ENCODE data around the gene CCDC106.

CCDC106 gene

GRCh38 chr19:55653651-55654322 is 5.8 kb downstream of the CCDC106 start (continued):
- TF ChIP-seq HIC1 (tag by site-specific recombination; IDR thresholded peaks at IDR 0.05) (no peak), ZNF792 (tag by site-specific recombination; IDR thresholded peaks at IDR 0.05) (no peak), ZNF174 (tag by site-specific recombination; IDR thresholded peaks at IDR 0.05) (no peak), ZNF292 (tag by site-specific recombination; IDR thresholded peaks at IDR 0.05; ENCODE audit: borderline replicate concordance, low read depth) (no peak), ZNF701 (tag by site-specific recombination; IDR thresholded peaks at IDR 0.05) (no peak), ZNF837 (tag by site-specific recombination; IDR thresholded peaks at IDR 0.05) (no peak), ZSCAN5A (tag by site-specific recombination; IDR thresholded peaks at IDR 0.05) (no peak), TSHZ1 (tag by site-specific recombination; IDR thresholded peaks at IDR 0.05; ENCODE audit: borderline replicate concordance) (no peak), ZNF366 (tag by site-specific recombination; conservative IDR thresholded peaks at IDR 0.05) (peak; percentile 86), YY2 (tag by site-specific recombination; IDR thresholded peaks at IDR 0.05) (peak; percentile 10; the same call in 1 of the 2 replicates), KLF10 (tag by site-specific recombination; IDR thresholded peaks at IDR 0.05) (no peak), YY1 (tag by site-specific recombination; IDR thresholded peaks at IDR 0.05) (no peak), ZNF274 (IDR thresholded peaks at IDR 0.05; ENCODE audit: low read length) (no peak), ZNF274 (tag by site-specific recombination; IDR thresholded peaks at IDR 0.05; ENCODE audit: borderline replicate concordance) (no peak), ZNF223 (tag by site-specific recombination; IDR thresholded peaks at IDR 0.05) (no peak), ZIC2 (tag by site-specific recombination; IDR thresholded peaks at IDR 0.05) (0 out of 2 replicates have a peak, but pooled peaks have one; percentile 15), ZNF23 (tag by site-specific recombination; IDR thresholded peaks at IDR 0.05; ENCODE audit: borderline replicate concordance) (no peak), ZEB2 (tag by site-specific recombination; IDR thresholded peaks at IDR 0.05) (peak; percentile 84), ZNF239 (tag by site-specific recombination; IDR thresholded peaks at IDR 0.05) (no peak), KLF16 (tag by site-specific recombination; IDR thresholded peaks at IDR 0.05) (no peak), ZNF560 (tag by site-specific recombination; IDR thresholded peaks at IDR 0.05; ENCODE audit: borderline replicate concordance) (no peak), ZNF221 (tag by site-specific recombination; IDR thresholded peaks at IDR 0.05; ENCODE audit: borderline replicate concordance) (no peak), ZNF266 (tag by site-specific recombination; IDR thresholded peaks at IDR 0.05; ENCODE audit: low read depth) (no peak), ZNF555 (tag by site-specific recombination; conservative IDR thresholded peaks at IDR 0.05) (no peak), ZNF580 (tag by site-specific recombination; IDR thresholded peaks at IDR 0.05) (peak; percentile 91), ZNF585B (tag by site-specific recombination; IDR thresholded peaks at IDR 0.05) (no peak), ZSCAN16 (tag by site-specific recombination; IDR thresholded peaks at IDR 0.05) (no peak), ZBTB44 (tag by site-specific recombination; IDR thresholded peaks at IDR 0.05) (0 out of 2 replicates have a peak, but pooled peaks have one; percentile 23), SETDB1 (IDR thresholded peaks at IDR 0.05; ENCODE audit: insufficient read length, low read length) (no peak), ZBTB7A (tag by site-specific recombination; IDR thresholded peaks at IDR 0.05; ENCODE audit: low read depth) (0 out of 2 replicates have a peak, but pooled peaks have one; percentile 50), ZFHX2 (tag by site-specific recombination; conservative IDR thresholded peaks at IDR 0.05) (no peak), GFI1B (tag by site-specific recombination; IDR thresholded peaks at IDR 0.05) (no peak), KLF7 (tag by site-specific recombination; IDR thresholded peaks at IDR 0.05; ENCODE audit: borderline replicate concordance) (no peak)
